HepG2 (cell line): ENCODE data around the gene LTB4R2. TPM values are rescaled to one million over a fixed set of nuclear protein-coding genes. Genes with fewer than 3 reads are reported as not detected.
A peak's percentile ranks its signal among the peaks of the same experiment; 100 is the strongest.

Experiments used
- ATF7 ChIP-seq, 2 experiments: fragments of 450-650 bp in 1 of 2; sonication (generic) in 1 of 2; formaldehyde crosslinking in 1 of 2; IDR thresholded peaks; 2 replicates each; pipeline versions ENCODE4 v1.4.0 to v1.6.1; 2016 to 2020; ENCODE audit warnings: antibody characterized with exemption in 1 of 2, mild to moderate bottlenecking in 1 of 2, missing genetic modification reagents in 1 of 2
- ELF1 ChIP-seq: sonication (generic); formaldehyde crosslinking; IDR thresholded peaks from 2 replicates; pipeline ENCODE4 v1.4.0; 2020; ENCODE audit warnings: missing genetic modification reagents
- HMG20A ChIP-seq: IDR thresholded peaks from 2 replicates; pipeline ENCODE4 v1.6.1; 2016; ENCODE audit warnings: borderline replicate concordance
- MAFF ChIP-seq: IDR thresholded peaks from 2 replicates; pipeline ENCODE4 v1.6.1; 2011; ENCODE audit warnings: low read depth, low read length, improper control_type of control experiment
- ONECUT2 ChIP-seq: sonication (generic); formaldehyde crosslinking; IDR thresholded peaks from 2 replicates; pipeline ENCODE4 v1.4.0; 2020; ENCODE audit warnings: missing genetic modification reagents
- RBM39 ChIP-seq: fragments of 200-400 bp; formaldehyde crosslinking; IDR thresholded peaks from one replicate; pipeline ENCODE4 v1.6.1; 2018; ENCODE audit warnings: antibody characterized with exemption, mild to moderate bottlenecking, low read depth, low read length; ENCODE audit not compliant: poor library complexity, severe bottlenecking
- SATB2 ChIP-seq: sonication (generic); formaldehyde crosslinking; IDR thresholded peaks from 2 replicates; pipeline ENCODE4 v1.5.0; 2020; ENCODE audit warnings: missing genetic modification reagents
- SMYD3 ChIP-seq: sonication (generic); formaldehyde crosslinking; IDR thresholded peaks from 2 replicates; pipeline ENCODE4 v1.8.1; 2023; ENCODE audit warnings: mild to moderate bottlenecking, missing genetic modification reagents
- SRY ChIP-seq: sonication (generic); formaldehyde crosslinking; IDR thresholded peaks from 2 replicates; pipeline ENCODE4 v1.8.0; 2022; ENCODE audit warnings: mild to moderate bottlenecking, missing genetic modification reagents
- SUZ12 ChIP-seq: fragments of 150-350 bp; IDR thresholded peaks from 2 replicates; pipeline ENCODE4 v1.6.1; 2014; ENCODE audit warnings: low read depth, low read length
- TCF7 ChIP-seq: sonication (generic); IDR thresholded peaks from 2 replicates; pipeline ENCODE4 v1.6.1; 2016; ENCODE audit warnings: antibody characterized with exemption, low read depth
- U2AF2 ChIP-seq: fragments of 200-400 bp; formaldehyde crosslinking; IDR thresholded peaks from 2 replicates; pipeline ENCODE4 v1.6.1; 2017; ENCODE audit warnings: low read depth, mild to moderate bottlenecking, low read length
- XBP1 ChIP-seq: sonication (generic); formaldehyde crosslinking; IDR thresholded peaks from 2 replicates; pipeline ENCODE4 v1.5.0; 2020; ENCODE audit warnings: missing genetic modification reagents
- YEATS4 ChIP-seq: sonication (generic); formaldehyde crosslinking; IDR thresholded peaks from 2 replicates; pipeline ENCODE4 v1.4.0; 2020; ENCODE audit warnings: missing genetic modification reagents, borderline replicate concordance
- ZBTB7A ChIP-seq: sonication (generic); formaldehyde crosslinking; IDR thresholded peaks from 2 replicates; pipeline ENCODE4 v1.8.0; 2022; ENCODE audit warnings: mild to moderate bottlenecking, missing genetic modification reagents
- ZNF143 ChIP-seq: sonication (generic); formaldehyde crosslinking; IDR thresholded peaks from 2 replicates; pipeline ENCODE4 v1.4.0; 2020; ENCODE audit warnings: missing genetic modification reagents
- ZNF3 ChIP-seq: IDR thresholded peaks from 2 replicates; pipeline ENCODE4 v1.7.0; 2017; ENCODE audit warnings: inconsistent platforms
- ZNF570 ChIP-seq: sonication (generic); formaldehyde crosslinking; IDR thresholded peaks from 2 replicates; pipeline ENCODE4 v1.4.0; 2020; ENCODE audit warnings: mild to moderate bottlenecking, missing genetic modification reagents, borderline replicate concordance
- ZNF652 ChIP-seq: IDR thresholded peaks from 2 replicates; pipeline ENCODE4 v1.6.1; 2016; ENCODE audit warnings: low read depth, borderline replicate concordance
- ZNF780A ChIP-seq: sonication (generic); formaldehyde crosslinking; IDR thresholded peaks from 2 replicates; pipeline ENCODE4 v1.8.0; 2022; ENCODE audit warnings: mild to moderate bottlenecking, missing genetic modification reagents, moderate library complexity
- polyA plus RNA-seq, 8 experiments: library from polyadenylated mRNA; depleted of rRNA in 3 of 8; stranded (reverse) in 7 of 8; unstranded in 1 of 8; fragments of >200 nt; fragmentation: Illumina TruSeq in 4 of 8; extraction: Trizol in 4 of 8; gene quantifications; 2 replicates each; pipeline versions ENCODE4 v1.2.1 to v1.2.3, GENCODE V29; 2011 to 2016; ENCODE audit warnings: low read depth in 4 of 8, missing spikeins in 1 of 8, mixed read lengths in 1 of 8; ENCODE audit not compliant: insufficient read depth in 1 of 8
- total RNA-seq, 5 experiments: library from RNA; depleted of rRNA; stranded (reverse); fragments of >200 nt; fragmentation: Illumina TruSeq; extraction: Trizol; gene quantifications; 2 replicates each; pipeline ENCODE4 v1.2.3, GENCODE V29; 2016; ENCODE audit warnings: low read depth in 1 of 5
- TF ChIP-seq, protein P1 (sequence below): sonication (generic); formaldehyde crosslinking; IDR thresholded peaks from 2 replicates; pipeline ENCODE4 v1.4.0; 2020; ENCODE audit warnings: missing genetic modification reagents
- TF ChIP-seq, protein P2 (sequence below): sonication (generic); formaldehyde crosslinking; IDR thresholded peaks from one replicate; pipeline ENCODE4 v1.5.1; 2020; ENCODE audit warnings: mild to moderate bottlenecking, missing genetic modification reagents; ENCODE audit errors: not compliant biosample characterization

LTB4R2 gene
- total and polyA plus RNA-seq, 2 of the 13 experiments (the other 11 are each of a cell fraction or from before 2014, with no cell fraction given), result 3.9 to 6.9 TPM

DNA sequence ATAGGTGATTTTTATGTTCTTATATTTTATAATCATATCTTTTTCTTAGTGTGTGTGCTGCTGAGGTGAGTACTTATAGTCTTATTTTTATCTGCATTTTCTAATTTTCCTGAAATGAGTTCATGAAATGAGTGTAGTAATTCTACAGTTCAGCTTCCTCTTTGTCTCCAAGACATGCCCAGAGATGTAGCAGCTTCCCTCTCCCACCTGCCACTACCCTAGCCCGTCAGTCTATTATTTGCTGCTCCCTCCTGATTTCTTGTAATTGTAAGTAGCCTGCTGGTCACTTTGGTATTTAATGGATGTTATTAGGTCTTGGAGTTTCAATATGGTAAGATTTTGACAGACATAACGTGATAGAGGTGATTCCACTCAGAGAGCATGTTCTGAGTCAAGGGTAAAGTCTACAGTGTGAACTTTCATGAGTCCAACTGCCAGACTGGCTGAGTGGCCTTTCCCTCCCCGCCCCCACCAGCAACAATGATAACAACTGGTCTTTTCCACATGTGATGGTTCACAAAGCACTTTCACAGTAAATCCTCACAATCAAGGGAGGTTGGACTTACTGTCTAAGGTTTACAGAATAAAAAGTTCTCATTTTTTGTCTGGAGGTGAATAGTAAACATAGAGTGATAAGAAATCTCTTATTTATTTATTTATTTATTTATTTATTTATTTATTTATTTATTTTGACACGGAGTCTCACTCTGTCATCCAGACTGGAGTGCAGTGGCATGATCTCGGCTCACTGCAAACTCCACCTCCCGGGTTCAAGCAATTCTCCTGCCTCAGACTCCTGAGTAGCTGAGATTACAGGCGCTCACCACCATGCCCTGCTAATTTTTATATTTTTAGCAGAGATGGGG lies 34.1 kb downstream of the LTB4R2 start (continued):
- TF ChIP-seq, protein P1, sequence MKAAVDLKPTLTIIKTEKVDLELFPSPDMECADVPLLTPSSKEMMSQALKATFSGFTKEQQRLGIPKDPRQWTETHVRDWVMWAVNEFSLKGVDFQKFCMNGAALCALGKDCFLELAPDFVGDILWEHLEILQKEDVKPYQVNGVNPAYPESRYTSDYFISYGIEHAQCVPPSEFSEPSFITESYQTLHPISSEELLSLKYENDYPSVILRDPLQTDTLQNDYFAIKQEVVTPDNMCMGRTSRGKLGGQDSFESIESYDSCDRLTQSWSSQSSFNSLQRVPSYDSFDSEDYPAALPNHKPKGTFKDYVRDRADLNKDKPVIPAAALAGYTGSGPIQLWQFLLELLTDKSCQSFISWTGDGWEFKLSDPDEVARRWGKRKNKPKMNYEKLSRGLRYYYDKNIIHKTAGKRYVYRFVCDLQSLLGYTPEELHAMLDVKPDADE (CRISPR knock-in tag), result no peak
- no peak for TF ChIP-seq SUZ12
- TF ChIP-seq, protein P2, sequence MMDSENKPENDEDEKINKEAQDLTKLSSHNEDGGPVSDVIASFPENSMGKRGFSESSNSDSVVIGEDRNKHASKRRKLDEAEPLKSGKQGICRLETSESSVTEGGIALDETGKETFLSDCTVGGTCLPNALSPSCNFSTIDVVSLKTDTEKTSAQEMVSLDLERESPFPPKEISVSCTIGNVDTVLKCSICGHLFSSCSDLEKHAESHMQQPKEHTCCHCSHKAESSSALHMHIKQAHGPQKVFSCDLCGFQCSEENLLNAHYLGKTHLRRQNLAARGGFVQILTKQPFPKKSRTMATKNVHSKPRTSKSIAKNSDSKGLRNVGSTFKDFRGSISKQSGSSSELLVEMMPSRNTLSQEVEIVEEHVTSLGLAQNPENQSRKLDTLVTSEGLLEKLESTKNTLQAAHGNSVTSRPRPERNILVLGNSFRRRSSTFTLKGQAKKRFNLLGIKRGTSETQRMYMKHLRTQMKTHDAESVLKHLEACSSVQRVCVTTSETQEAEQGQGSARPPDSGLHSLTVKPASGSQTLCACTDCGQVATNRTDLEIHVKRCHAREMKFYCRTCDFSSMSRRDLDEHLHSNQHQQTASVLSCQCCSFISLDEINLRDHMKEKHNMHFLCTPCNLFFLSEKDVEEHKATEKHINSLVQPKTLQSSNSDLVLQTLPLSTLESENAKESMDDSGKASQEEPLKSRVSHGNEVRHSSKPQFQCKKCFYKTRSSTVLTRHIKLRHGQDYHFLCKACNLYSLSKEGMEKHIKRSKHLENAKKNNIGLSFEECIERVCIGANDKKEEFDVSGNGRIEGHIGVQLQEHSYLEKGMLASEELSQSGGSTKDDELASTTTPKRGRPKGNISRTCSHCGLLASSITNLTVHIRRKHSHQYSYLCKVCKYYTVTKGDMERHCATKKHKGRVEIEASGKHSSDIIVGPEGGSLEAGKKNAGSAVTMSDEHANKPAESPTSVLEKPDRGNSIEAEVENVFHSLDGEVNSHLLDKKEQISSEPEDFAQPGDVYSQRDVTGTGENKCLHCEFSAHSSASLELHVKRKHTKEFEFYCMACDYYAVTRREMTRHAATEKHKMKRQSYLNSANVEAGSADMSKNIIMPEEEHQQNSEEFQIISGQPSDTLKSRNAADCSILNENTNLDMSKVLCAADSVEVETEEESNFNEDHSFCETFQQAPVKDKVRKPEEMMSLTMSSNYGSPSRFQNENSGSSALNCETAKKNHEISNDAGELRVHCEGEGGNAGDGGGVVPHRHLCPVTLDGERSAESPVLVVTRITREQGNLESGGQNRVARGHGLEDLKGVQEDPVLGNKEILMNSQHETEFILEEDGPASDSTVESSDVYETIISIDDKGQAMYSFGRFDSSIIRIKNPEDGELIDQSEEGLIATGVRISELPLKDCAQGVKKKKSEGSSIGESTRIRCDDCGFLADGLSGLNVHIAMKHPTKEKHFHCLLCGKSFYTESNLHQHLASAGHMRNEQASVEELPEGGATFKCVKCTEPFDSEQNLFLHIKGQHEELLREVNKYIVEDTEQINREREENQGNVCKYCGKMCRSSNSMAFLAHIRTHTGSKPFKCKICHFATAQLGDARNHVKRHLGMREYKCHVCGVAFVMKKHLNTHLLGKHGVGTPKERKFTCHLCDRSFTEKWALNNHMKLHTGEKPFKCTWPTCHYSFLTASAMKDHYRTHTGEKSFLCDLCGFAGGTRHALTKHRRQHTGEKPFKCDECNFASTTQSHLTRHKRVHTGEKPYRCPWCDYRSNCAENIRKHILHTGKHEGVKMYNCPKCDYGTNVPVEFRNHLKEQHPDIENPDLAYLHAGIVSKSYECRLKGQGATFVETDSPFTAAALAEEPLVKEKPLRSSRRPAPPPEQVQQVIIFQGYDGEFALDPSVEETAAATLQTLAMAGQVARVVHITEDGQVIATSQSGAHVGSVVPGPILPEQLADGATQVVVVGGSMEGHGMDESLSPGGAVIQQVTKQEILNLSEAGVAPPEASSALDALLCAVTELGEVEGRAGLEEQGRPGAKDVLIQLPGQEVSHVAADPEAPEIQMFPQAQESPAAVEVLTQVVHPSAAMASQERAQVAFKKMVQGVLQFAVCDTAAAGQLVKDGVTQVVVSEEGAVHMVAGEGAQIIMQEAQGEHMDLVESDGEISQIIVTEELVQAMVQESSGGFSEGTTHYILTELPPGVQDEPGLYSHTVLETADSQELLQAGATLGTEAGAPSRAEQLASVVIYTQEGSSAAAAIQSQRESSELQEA (CRISPR knock-in tag), result no peak
- TF ChIP-seq ZNF652, result no peak
- TF ChIP-seq RBM39, result no peak
- TF ChIP-seq U2AF2, result no peak
- TF ChIP-seq ONECUT2 (CRISPR knock-in tag), result no peak
- no peak for TF ChIP-seq ZNF570 (CRISPR knock-in tag)
- TF ChIP-seq SMYD3, result no peak
- no peak for TF ChIP-seq ELF1 (CRISPR knock-in tag)
- no peak for TF ChIP-seq MAFF
- TF ChIP-seq ZBTB7A (CRISPR knock-in tag), result no peak
- TF ChIP-seq ZNF780A (CRISPR knock-in tag), result no peak
- no peak for TF ChIP-seq YEATS4 (CRISPR knock-in tag)
- no peak for TF ChIP-seq SATB2 (CRISPR knock-in tag)
- TF ChIP-seq ZNF3 (CRISPR knock-in tag), result no peak
- no peak for TF ChIP-seq XBP1 (CRISPR knock-in tag)
- TF ChIP-seq TCF7, result no peak
- no peak for TF ChIP-seq SRY
- no peak for TF ChIP-seq ZNF143 (CRISPR knock-in tag)
- TF ChIP-seq HMG20A (CRISPR knock-in tag), result peak; percentile 36; the same call in 1 of the 2 replicates
- no peak for TF ChIP-seq ATF7 (IDR thresholded peaks at IDR 0.05)
- no peak for TF ChIP-seq ATF7 (CRISPR knock-in tag; IDR thresholded peaks at IDR 0.05)
